Naive thymus-derived CD8-positive, alpha-beta T cell (primary cell): ENCODE results near the gene STUM. TPM values are rescaled to one million over a fixed set of nuclear protein-coding genes. Genes with fewer than 3 reads are reported as not detected.

Experiments
- ATAC-seq, 2 donors: fragments of 150-1000 bp; cut with Tn5 transposase in 1 of 2; sonication (Bioruptor Pico), chemical (Tn5 transposase) in 1 of 2; 1 replicate in 1 of 2; 2 replicates in 1 of 2; pipeline ENCODE4 v1.10.0; 2021; ENCODE audit warnings: mild to moderate bottlenecking in 2 of 2, moderate library complexity in 2 of 2
- POLR2A ChIA-PET: fragments of 350-600 bp; sonication (Branson Sonifier 250); formaldehyde crosslinking; loops from one replicate; lab custom pipeline; 2021; ENCODE audit warnings: antibody characterized with exemption; lab: Charles Lee
- DNase-seq, 10 donors: peaks; one replicate each; pipeline versions ENCODE4 v3.0.0 to v3.0.0-alpha.2; 2020 to 2022
- H3K27ac Mint-ChIP-seq, 10 donors: one replicate each; pipeline ENCODE4 v1.8.0; 2020 to 2022; ENCODE audit warnings: mild to moderate bottlenecking in 10 of 10, mixed read lengths in 10 of 10, moderate library complexity in 4 of 10, inconsistent platforms in 1 of 10
- H3K27me3 Mint-ChIP-seq, 5 donors: one replicate each; pipeline ENCODE4 v1.8.0; 2021 to 2022; ENCODE audit warnings: mixed read lengths in 5 of 5
- H3K36me3 Mint-ChIP-seq, 3 donors: one replicate each; pipeline ENCODE4 v1.8.0; 2020 to 2022; ENCODE audit warnings: mixed read lengths in 3 of 3, mild to moderate bottlenecking in 2 of 3, inconsistent platforms in 1 of 3
- H3K4me1 Mint-ChIP-seq, 4 donors: one replicate each; pipeline ENCODE4 v1.8.0; 2021 to 2022; ENCODE audit warnings: mixed read lengths in 4 of 4
- H3K4me3 Mint-ChIP-seq, 10 donors: one replicate each; pipeline ENCODE4 v1.8.0; 2020 to 2022; ENCODE audit warnings: mild to moderate bottlenecking in 10 of 10, mixed read lengths in 10 of 10, moderate library complexity in 6 of 10, inconsistent platforms in 1 of 10
- H3K9me3 Mint-ChIP-seq, 9 donors: one replicate each; pipeline ENCODE4 v1.8.0; 2020 to 2022; ENCODE audit warnings: mixed read lengths in 9 of 9, mild to moderate bottlenecking in 3 of 9, inconsistent platforms in 1 of 9, moderate library complexity in 1 of 9
- polyA plus RNA-seq, 3 donors: library from polyadenylated mRNA; unstranded; fragments of 300-500 nt; fragmentation: Illumina TruSeq; gene quantifications; one replicate each; pipeline ENCODE4 v1.2.3, GENCODE V29; 2021
- total RNA-seq, 8 experiments: library from RNA in 2 of 8; stranded (reverse) in 2 of 8; gene quantifications; one replicate each; pipeline ENCODE4 v1.2.3 and lab custom pipeline; 2021 to 2026

Gene STUM
- total and polyA plus RNA-seq, 5 experiments from 2014 or later: 0.14 to 0.65 TPM; not detected in 3

GRCh38 chr1:226553266-226553923 lies 4.8 kb downstream of the STUM start:
- no peak for ATAC-seq
- POLR2A ChIA-PET: no interaction called here
- Mint-ChIP-seq H3K4me1 (peaks cover 9 to 15% (median 13%) of the 10 kb centered on the region in 4 donors), H3K27me3 (peaks cover 6 to 58% (median 24%) of the 10 kb centered on the region in 5 donors), H3K27ac (no peak overlapping the region), H3K36me3 (no peaks in the 10 kb centered on the region), H3K9me3 (no peaks in the 10 kb centered on the region), H3K4me3 (no peak overlapping the region)
- no peak for DNase-seq

- Mint-ChIP-seq H3K9me3 (no peaks in the 10 kb centered on the region), H3K27me3 (peaks cover 6 to 58% (median 24%) of the 10 kb centered on the region in 5 donors), H3K27ac (no peak overlapping the region), H3K36me3 (no peaks in the 10 kb centered on the region), H3K4me1 (peaks cover 9 to 15% (median 13%) of the 10 kb centered on the region in 4 donors), H3K4me3 (no peak overlapping the region)
- DNase-seq: no peak
- ATAC-seq: no peak
- POLR2A ChIA-PET: no interaction called here
Observed at GRCh38 chr1:226553924-226554282, 5.3 kb downstream of the STUM start.

DNA sequence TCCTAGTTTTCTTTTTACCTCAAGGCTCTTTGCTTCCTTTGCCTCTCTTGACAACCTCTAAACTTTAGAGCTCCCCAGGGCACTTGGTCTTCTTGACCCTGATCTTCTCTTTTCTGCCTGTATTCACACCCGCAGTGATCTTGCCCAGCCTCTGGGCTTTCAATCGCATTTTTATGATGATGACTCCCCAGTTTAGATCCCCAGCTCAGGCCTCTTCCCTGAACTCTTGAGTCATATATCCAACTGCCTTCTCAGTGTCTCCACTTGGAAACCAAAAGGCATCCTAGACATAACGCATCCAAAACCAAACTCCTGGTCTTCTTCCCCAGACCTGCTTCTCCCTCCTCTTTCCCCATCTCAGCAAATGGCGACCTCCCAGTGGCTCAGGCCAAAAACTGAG lies 6.5 kb downstream of the STUM start:
- Mint-ChIP-seq H3K36me3 (no peaks in the 10 kb centered on the region), H3K4me1 (peaks cover 4 to 7% (median 7%) of the 10 kb centered on the region in 4 donors), H3K27me3 (peaks cover 6 to 52% (median 21%) of the 10 kb centered on the region in 5 donors), H3K4me3 (no peak overlapping the region), H3K27ac (no peak overlapping the region), H3K9me3 (no peaks in the 10 kb centered on the region)
- POLR2A ChIA-PET: no interaction called here
- DNase-seq: no peak
- no peak for ATAC-seq

DNA sequence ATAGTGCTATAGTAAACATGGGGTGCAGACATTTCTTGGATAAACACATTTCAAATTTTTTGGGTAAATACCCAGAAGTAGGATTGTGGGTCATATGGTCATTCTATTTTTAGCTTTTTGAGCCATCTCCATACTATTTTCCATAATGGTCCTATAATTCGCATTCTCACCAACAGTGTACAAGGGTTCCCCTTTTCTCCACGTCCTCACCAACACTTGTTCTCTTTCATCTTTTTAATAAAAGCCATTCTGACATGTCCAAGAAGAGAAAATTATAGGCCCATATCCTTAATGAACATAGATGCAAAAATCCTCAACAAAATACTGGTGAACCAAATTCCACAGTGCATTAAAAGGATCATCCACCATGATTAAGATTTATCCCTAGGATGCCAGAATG lies 8.9 kb downstream of the STUM start:
- Mint-ChIP-seq H3K27me3 (peaks cover 2 to 38% (median 18%) of the 10 kb centered on the region in 5 donors), H3K27ac (no peak overlapping the region)
- ATAC-seq: no peak

DNA sequence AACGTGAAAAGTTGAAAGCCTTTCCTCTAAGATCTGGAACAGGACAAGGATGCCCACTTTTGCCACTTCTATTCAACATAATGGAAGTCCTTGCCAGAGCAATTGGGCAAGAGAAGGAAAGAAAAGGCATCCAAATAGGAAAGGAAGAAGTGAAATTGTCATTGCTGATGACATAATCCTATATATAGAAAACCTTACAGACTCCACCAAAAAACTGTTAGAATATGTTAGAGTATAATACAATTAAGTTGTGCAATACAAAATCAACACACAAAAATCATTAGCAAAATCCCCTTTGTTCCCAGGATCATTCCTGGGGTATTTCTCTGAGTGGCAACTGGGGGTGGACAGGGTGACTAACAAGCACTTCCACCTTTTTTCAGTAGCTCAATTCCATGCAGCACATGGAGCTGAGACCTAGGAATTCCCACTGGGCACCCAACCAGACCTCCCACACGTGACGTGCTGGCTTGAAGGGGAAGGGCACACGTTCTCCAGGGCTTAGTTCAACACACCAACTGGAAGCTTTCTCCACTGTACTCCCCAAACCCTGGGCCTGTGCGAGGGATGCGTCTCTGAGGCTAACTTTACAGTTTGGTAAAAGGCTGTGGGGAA lies 9.6 kb downstream of the STUM start:
- H3K9me3 Mint-ChIP-seq: no peaks in the 10 kb centered on the region

More for the DNA sequence above, 8.9 kb downstream of the STUM start:
- Mint-ChIP-seq H3K4me1 (peaks cover 0 to 4% (median 0%) of the 10 kb centered on the region in 4 donors), H3K4me3 (no peak overlapping the region), H3K36me3 (no peaks in the 10 kb centered on the region), H3K9me3 (no peaks in the 10 kb centered on the region)
- no peak for DNase-seq
- POLR2A ChIA-PET: no interaction called here

DNA sequence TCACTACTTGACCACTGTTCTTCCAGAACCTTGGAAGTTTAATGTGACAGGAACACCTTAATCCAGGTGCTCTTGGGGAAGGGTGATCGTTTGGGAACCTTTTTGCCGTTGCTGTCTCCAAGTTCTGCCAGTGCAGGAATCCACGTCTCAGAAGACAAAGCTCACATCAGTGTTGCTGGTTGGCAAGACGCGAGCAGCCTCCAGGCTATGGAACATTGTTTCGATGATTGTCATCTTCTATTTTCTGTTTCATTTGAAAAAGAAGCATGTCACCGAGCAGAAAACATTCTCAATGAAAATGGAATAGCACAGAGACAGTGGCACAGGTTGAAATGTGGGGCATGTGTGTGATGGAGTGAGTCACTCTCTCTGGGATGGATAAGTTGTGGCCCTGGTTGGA lies 11.7 kb downstream of the STUM start:
- no peaks in the 10 kb centered on the region for H3K9me3 Mint-ChIP-seq
- no peak for DNase-seq
- peaks cover 2 to 10% (median 4%) of the 10 kb centered on the region in 5 donors for H3K27me3 Mint-ChIP-seq
- POLR2A ChIA-PET: no interaction called here
- H3K4me1 Mint-ChIP-seq: no peaks in the 10 kb centered on the region
- no peak overlapping the region for H3K4me3 Mint-ChIP-seq
- no peak for ATAC-seq
- no peak overlapping the region for H3K27ac Mint-ChIP-seq
- peaks cover 0 to 2% (median 0%) of the 10 kb centered on the region in 3 donors for H3K36me3 Mint-ChIP-seq

More for the DNA sequence above, 9.6 kb downstream of the STUM start:
- no peaks in the 10 kb centered on the region for H3K36me3 Mint-ChIP-seq
- no peak overlapping the region for H3K27ac Mint-ChIP-seq
- no peak overlapping the region for H3K4me3 Mint-ChIP-seq
- ATAC-seq (no peak), DNase-seq (no peak)
- POLR2A ChIA-PET: no interaction called here
- H3K27me3 Mint-ChIP-seq: peaks cover 2 to 30% (median 13%) of the 10 kb centered on the region in 5 donors
- H3K4me1 Mint-ChIP-seq: peaks cover 0 to 2% (median 0%) of the 10 kb centered on the region in 4 donors

GRCh38 chr1:226562989-226563388 lies 14.4 kb downstream of the STUM start:
- Mint-ChIP-seq H3K36me3 (peaks cover 0 to 2% (median 0%) of the 10 kb centered on the region in 3 donors), H3K4me3 (no peak overlapping the region), H3K27me3 (peaks cover 0 to 13% (median 8%) of the 10 kb centered on the region in 5 donors), H3K9me3 (no peaks in the 10 kb centered on the region), H3K27ac (no peak overlapping the region), H3K4me1 (no peaks in the 10 kb centered on the region)
- DNase-seq: no peak
- ATAC-seq: no peak
- POLR2A ChIA-PET: no interaction called here

DNA sequence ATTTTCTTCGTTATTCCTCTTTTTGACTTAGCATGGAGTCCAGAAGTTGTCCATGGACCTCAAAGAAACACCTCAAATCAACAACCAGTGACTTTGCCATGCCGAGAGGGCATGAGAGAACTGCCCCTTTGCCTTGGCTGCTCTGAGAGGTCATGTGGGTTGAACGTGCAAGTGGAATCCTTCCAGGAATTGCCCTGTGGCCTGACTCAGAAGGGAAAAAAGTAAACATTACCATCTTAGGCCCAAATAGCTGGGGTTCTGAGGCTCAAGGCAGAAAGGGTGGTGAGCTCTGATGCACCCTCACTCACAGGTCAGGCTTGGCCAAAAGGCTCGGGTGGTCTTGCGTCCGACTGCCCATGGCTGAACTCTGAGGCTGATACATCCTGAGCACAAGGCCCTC lies 15.1 kb downstream of the STUM start:
- Mint-ChIP-seq H3K4me3 (no peak overlapping the region), H3K9me3 (no peaks in the 10 kb centered on the region), H3K27me3 (peaks cover 0 to 13% (median 8%) of the 10 kb centered on the region in 5 donors), H3K27ac (no peak overlapping the region), H3K4me1 (no peaks in the 10 kb centered on the region), H3K36me3 (peaks cover 0 to 2% (median 0%) of the 10 kb centered on the region in 3 donors)
- POLR2A ChIA-PET: no interaction called here
- no peak for ATAC-seq
- DNase-seq: no peak

- H3K4me1 Mint-ChIP-seq: peaks cover 0 to 6% (median 3%) of the 10 kb centered on the region in 4 donors
- ATAC-seq: no peak
- H3K27me3 Mint-ChIP-seq: peaks cover 0 to 13% (median 4%) of the 10 kb centered on the region in 5 donors
- H3K9me3 Mint-ChIP-seq: no peaks in the 10 kb centered on the region
- DNase-seq: no peak
- POLR2A ChIA-PET: no interaction called here
- no peak overlapping the region for H3K27ac Mint-ChIP-seq
- H3K4me3 Mint-ChIP-seq: no peak overlapping the region
- H3K36me3 Mint-ChIP-seq: peaks cover 0 to 2% (median 0%) of the 10 kb centered on the region in 3 donors
Observed at GRCh38 chr1:226565476-226565875, 16.9 kb downstream of the STUM start.

DNA sequence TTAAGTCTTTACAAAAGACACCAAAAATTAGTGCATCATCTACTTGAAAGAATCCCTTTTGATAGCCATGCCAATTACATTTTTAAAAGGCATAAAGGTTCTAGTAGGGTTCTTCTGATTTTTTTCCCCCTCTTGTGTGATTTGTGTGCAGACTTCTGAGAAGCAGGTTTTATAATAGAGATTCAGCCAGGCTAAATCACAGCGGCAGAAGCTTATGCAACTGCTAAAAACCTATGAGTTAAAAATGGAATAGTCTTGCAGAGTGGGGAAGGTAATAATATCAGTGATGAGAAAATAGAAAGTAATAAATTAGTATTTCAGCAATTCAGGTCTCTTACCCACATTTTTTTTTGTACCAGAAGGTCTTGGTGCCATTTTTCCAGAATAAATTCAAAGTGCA lies 17.7 kb downstream of the STUM start:
- Mint-ChIP-seq H3K36me3 (peaks cover 0 to 2% (median 0%) of the 10 kb centered on the region in 3 donors), H3K9me3 (no peaks in the 10 kb centered on the region), H3K27ac (no peak overlapping the region), H3K27me3 (peaks cover 0 to 13% (median 4%) of the 10 kb centered on the region in 5 donors), H3K4me1 (peaks cover 0 to 6% (median 3%) of the 10 kb centered on the region in 4 donors), H3K4me3 (no peak overlapping the region)
- DNase-seq (no peak), ATAC-seq (no peak)
- POLR2A ChIA-PET: no interaction called here

- Mint-ChIP-seq H3K36me3 (peaks cover 0 to 2% (median 0%) of the 10 kb centered on the region in 3 donors), H3K27me3 (peaks cover 0 to 13% (median 4%) of the 10 kb centered on the region in 5 donors), H3K27ac (no peak overlapping the region), H3K4me1 (peaks cover 0 to 6% (median 3%) of the 10 kb centered on the region in 4 donors), H3K4me3 (no peak overlapping the region), H3K9me3 (no peaks in the 10 kb centered on the region)
- POLR2A ChIA-PET: no interaction called here
- ATAC-seq (no peak), DNase-seq (no peak)
Observed at GRCh38 chr1:226566760-226567159, 18.2 kb downstream of the STUM start.

DNA sequence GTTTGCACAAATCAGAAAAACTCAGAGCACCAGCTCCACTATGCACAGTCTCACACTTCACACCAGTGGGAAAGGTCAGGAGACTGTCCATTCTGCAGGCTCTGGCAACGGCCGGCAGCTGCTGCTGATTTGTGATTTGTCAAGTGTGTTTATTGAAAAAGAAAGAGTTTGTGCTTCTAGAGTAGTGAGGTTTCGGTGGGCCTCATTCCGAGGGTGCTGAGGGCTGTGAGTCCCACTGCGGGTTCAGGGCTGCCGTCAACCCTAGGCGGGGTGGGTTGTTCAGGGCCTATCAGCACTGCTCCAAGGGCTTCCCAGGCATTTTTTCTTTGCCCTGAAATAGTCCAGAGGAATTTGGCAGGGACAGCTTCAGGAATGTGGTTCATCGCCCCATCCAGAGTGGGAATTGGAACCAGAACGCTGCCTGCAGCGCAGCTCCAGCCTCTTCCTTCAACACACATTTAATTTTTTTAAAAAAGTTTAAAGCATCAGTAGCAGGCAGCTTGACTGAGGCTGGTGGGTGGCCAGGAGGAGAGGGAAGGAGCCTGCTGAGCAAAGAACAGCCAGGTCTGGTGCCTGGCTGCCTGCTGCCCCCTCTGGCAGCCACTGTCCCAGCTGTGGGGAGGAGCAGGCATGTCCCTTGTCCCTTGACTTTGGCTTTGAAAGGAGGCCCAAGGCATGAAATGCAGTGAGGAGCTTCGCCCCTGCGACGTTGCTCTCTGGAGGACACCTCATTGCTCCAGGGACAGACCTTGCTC lies 19.7 kb downstream of the STUM start:
- no peak overlapping the region for H3K27ac Mint-ChIP-seq
- H3K4me1 Mint-ChIP-seq: peaks cover 0 to 6% (median 3%) of the 10 kb centered on the region in 4 donors
- peaks cover 0 to 2% (median 0%) of the 10 kb centered on the region in 3 donors for H3K36me3 Mint-ChIP-seq
- H3K4me3 Mint-ChIP-seq: no peak overlapping the region
- H3K9me3 Mint-ChIP-seq: no peaks in the 10 kb centered on the region
- POLR2A ChIA-PET: no interaction called here
- DNase-seq: no peak
- ATAC-seq: no peak
- H3K27me3 Mint-ChIP-seq: peaks cover 0 to 13% (median 4%) of the 10 kb centered on the region in 5 donors
